ENCODE measurements around the gene GPHN.
"Not testable (repeated sequence)": the region's sequence is repeated elsewhere in the genome, so short reads cannot be mapped to it uniquely, and the experiment has no call there.

Gene GPHN

GRCh38 chr14:66530526-66530925 lies 22.6 kb downstream of the GPHN start:
- H3K4me1 ChIP-seq (ENCODE audit: control insufficient read depth in 2 of 2, insufficient read depth in 2 of 2, low read length in 2 of 2), result no peaks in the 10 kb centered on the region
- H3K36me3 ChIP-seq (ENCODE audit: control insufficient read depth in 2 of 2, insufficient read depth in 2 of 2, low read length in 2 of 2), result no peaks in the 10 kb centered on the region
- no peaks in the 10 kb centered on the region for H3K9me3 ChIP-seq (ENCODE audit: control insufficient read depth in 2 of 2, low read length in 2 of 2)
- H3K27me3 ChIP-seq (ENCODE audit: control insufficient read depth in 2 of 2, insufficient read depth in 2 of 2, low read length in 2 of 2), result no peaks in the 10 kb centered on the region
- no peak overlapping the region for H3K9ac ChIP-seq (ENCODE audit: low read depth in 1 of 2, low read length in 2 of 2)
- H3K27ac ChIP-seq (ENCODE audit: low read depth in 2 of 2, low read length in 2 of 2), result no peak overlapping the region
- no peak overlapping the region for H3K4me3 ChIP-seq (ENCODE audit: low read length in 2 of 2)

GRCh38 chr14:66539034-66539433 lies 31.1 kb downstream of the GPHN start:
- Histone ChIP-seq H3K9ac (ENCODE audit: low read depth in 1 of 2, low read length in 2 of 2) (no peak overlapping the region), H3K36me3 (ENCODE audit: control insufficient read depth in 2 of 2, insufficient read depth in 2 of 2, low read length in 2 of 2) (no peaks in the 10 kb centered on the region), H3K4me1 (ENCODE audit: control insufficient read depth in 2 of 2, insufficient read depth in 2 of 2, low read length in 2 of 2) (no peaks in the 10 kb centered on the region), H3K27me3 (ENCODE audit: control insufficient read depth in 2 of 2, insufficient read depth in 2 of 2, low read length in 2 of 2) (no peaks in the 10 kb centered on the region), H3K9me3 (ENCODE audit: control insufficient read depth in 2 of 2, low read length in 2 of 2) (no peaks in the 10 kb centered on the region), H3K4me3 (ENCODE audit: low read length in 2 of 2) (no peak overlapping the region), H3K27ac (ENCODE audit: low read depth in 2 of 2, low read length in 2 of 2) (no peak overlapping the region)

GRCh38 chr14:66540038-66540437 lies 32.1 kb downstream of the GPHN start:
- Histone ChIP-seq H3K9ac (ENCODE audit: low read depth in 1 of 2, low read length in 2 of 2) (no peak overlapping the region), H3K4me1 (ENCODE audit: control insufficient read depth in 2 of 2, insufficient read depth in 2 of 2, low read length in 2 of 2) (no peaks in the 10 kb centered on the region), H3K36me3 (ENCODE audit: control insufficient read depth in 2 of 2, insufficient read depth in 2 of 2, low read length in 2 of 2) (no peaks in the 10 kb centered on the region), H3K27ac (ENCODE audit: low read depth in 2 of 2, low read length in 2 of 2) (no peak overlapping the region), H3K27me3 (ENCODE audit: control insufficient read depth in 2 of 2, insufficient read depth in 2 of 2, low read length in 2 of 2) (no peaks in the 10 kb centered on the region), H3K4me3 (ENCODE audit: low read length in 2 of 2) (no peak overlapping the region), H3K9me3 (ENCODE audit: control insufficient read depth in 2 of 2, low read length in 2 of 2) (no peaks in the 10 kb centered on the region)

GRCh38 chr14:66541627-66542026 lies 33.7 kb downstream of the GPHN start:
- no peaks in the 10 kb centered on the region for H3K36me3 ChIP-seq (ENCODE audit: control insufficient read depth in 2 of 2, insufficient read depth in 2 of 2, low read length in 2 of 2)
- H3K27ac ChIP-seq (ENCODE audit: low read depth in 2 of 2, low read length in 2 of 2), result no peak overlapping the region
- H3K9me3 ChIP-seq (ENCODE audit: control insufficient read depth in 2 of 2, low read length in 2 of 2), result no peaks in the 10 kb centered on the region
- no peaks in the 10 kb centered on the region for H3K4me1 ChIP-seq (ENCODE audit: control insufficient read depth in 2 of 2, insufficient read depth in 2 of 2, low read length in 2 of 2)
- no peak overlapping the region for H3K4me3 ChIP-seq (ENCODE audit: low read length in 2 of 2)
- H3K27me3 ChIP-seq (ENCODE audit: control insufficient read depth in 2 of 2, insufficient read depth in 2 of 2, low read length in 2 of 2), result no peaks in the 10 kb centered on the region
- no peak overlapping the region for H3K9ac ChIP-seq (ENCODE audit: low read depth in 1 of 2, low read length in 2 of 2)

- Histone ChIP-seq H3K4me1 (ENCODE audit: control insufficient read depth in 2 of 2, insufficient read depth in 2 of 2, low read length in 2 of 2) (no peaks in the 10 kb centered on the region), H3K27ac (ENCODE audit: low read depth in 2 of 2, low read length in 2 of 2) (no peak overlapping the region), H3K9me3 (ENCODE audit: control insufficient read depth in 2 of 2, low read length in 2 of 2) (no peaks in the 10 kb centered on the region), H3K9ac (ENCODE audit: low read depth in 1 of 2, low read length in 2 of 2) (no peak overlapping the region), H3K36me3 (ENCODE audit: control insufficient read depth in 2 of 2, insufficient read depth in 2 of 2, low read length in 2 of 2) (no peaks in the 10 kb centered on the region), H3K27me3 (ENCODE audit: control insufficient read depth in 2 of 2, insufficient read depth in 2 of 2, low read length in 2 of 2) (no peaks in the 10 kb centered on the region), H3K4me3 (ENCODE audit: low read length in 2 of 2) (no peak overlapping the region)
Measured at GRCh38 chr14:66543996-66544395, 36.0 kb downstream of the GPHN start.

- not testable (repeated sequence) for H3K4me1 ChIP-seq (ENCODE audit: control insufficient read depth in 2 of 2, insufficient read depth in 2 of 2, low read length in 2 of 2); H3K36me3 ChIP-seq (ENCODE audit: control insufficient read depth in 2 of 2, insufficient read depth in 2 of 2, low read length in 2 of 2); H3K9me3 ChIP-seq (ENCODE audit: control insufficient read depth in 2 of 2, low read length in 2 of 2); H3K9ac ChIP-seq (ENCODE audit: low read depth in 1 of 2, low read length in 2 of 2); H3K27me3 ChIP-seq (ENCODE audit: control insufficient read depth in 2 of 2, insufficient read depth in 2 of 2, low read length in 2 of 2); H3K27ac ChIP-seq (ENCODE audit: low read depth in 2 of 2, low read length in 2 of 2); H3K4me3 ChIP-seq (ENCODE audit: low read length in 2 of 2)
Measured at GRCh38 chr14:66545191-66545590, 37.2 kb downstream of the GPHN start.

- not testable (repeated sequence) for H3K4me3 ChIP-seq (ENCODE audit: low read length in 2 of 2); H3K27me3 ChIP-seq (ENCODE audit: control insufficient read depth in 2 of 2, insufficient read depth in 2 of 2, low read length in 2 of 2); H3K4me1 ChIP-seq (ENCODE audit: control insufficient read depth in 2 of 2, insufficient read depth in 2 of 2, low read length in 2 of 2); H3K36me3 ChIP-seq (ENCODE audit: control insufficient read depth in 2 of 2, insufficient read depth in 2 of 2, low read length in 2 of 2); H3K9ac ChIP-seq (ENCODE audit: low read depth in 1 of 2, low read length in 2 of 2); H3K27ac ChIP-seq (ENCODE audit: low read depth in 2 of 2, low read length in 2 of 2); H3K9me3 ChIP-seq (ENCODE audit: control insufficient read depth in 2 of 2, low read length in 2 of 2)
Measured at GRCh38 chr14:66545751-66546150, 37.8 kb downstream of the GPHN start.

- H3K27me3 ChIP-seq (ENCODE audit: control insufficient read depth in 2 of 2, insufficient read depth in 2 of 2, low read length in 2 of 2), result no peaks in the 10 kb centered on the region
- H3K4me1 ChIP-seq (ENCODE audit: control insufficient read depth in 2 of 2, insufficient read depth in 2 of 2, low read length in 2 of 2), result no peaks in the 10 kb centered on the region
- H3K4me3 ChIP-seq (ENCODE audit: low read length in 2 of 2), result no peak overlapping the region
- H3K27ac ChIP-seq (ENCODE audit: low read depth in 2 of 2, low read length in 2 of 2), result no peak overlapping the region
- no peaks in the 10 kb centered on the region for H3K9me3 ChIP-seq (ENCODE audit: control insufficient read depth in 2 of 2, low read length in 2 of 2)
- no peak overlapping the region for H3K9ac ChIP-seq (ENCODE audit: low read depth in 1 of 2, low read length in 2 of 2)
- no peaks in the 10 kb centered on the region for H3K36me3 ChIP-seq (ENCODE audit: control insufficient read depth in 2 of 2, insufficient read depth in 2 of 2, low read length in 2 of 2)
Measured at GRCh38 chr14:66563731-66564130, 55.8 kb downstream of the GPHN start.

- Histone ChIP-seq H3K9me3 (ENCODE audit: control insufficient read depth in 2 of 2, low read length in 2 of 2) (no peaks in the 10 kb centered on the region), H3K27ac (ENCODE audit: low read depth in 2 of 2, low read length in 2 of 2) (no peak overlapping the region), H3K4me1 (ENCODE audit: control insufficient read depth in 2 of 2, insufficient read depth in 2 of 2, low read length in 2 of 2) (no peaks in the 10 kb centered on the region), H3K4me3 (ENCODE audit: low read length in 2 of 2) (no peak overlapping the region), H3K9ac (ENCODE audit: low read depth in 1 of 2, low read length in 2 of 2) (no peak overlapping the region), H3K27me3 (ENCODE audit: control insufficient read depth in 2 of 2, insufficient read depth in 2 of 2, low read length in 2 of 2) (no peaks in the 10 kb centered on the region), H3K36me3 (ENCODE audit: control insufficient read depth in 2 of 2, insufficient read depth in 2 of 2, low read length in 2 of 2) (no peaks in the 10 kb centered on the region)
Measured at GRCh38 chr14:66568220-66568619, 60.3 kb downstream of the GPHN start.

- no peak overlapping the region for H3K4me3 ChIP-seq (ENCODE audit: low read length in 2 of 2)
Measured at GRCh38 chr14:66572826-66573225, 64.9 kb downstream of the GPHN start.

GRCh38 chr14:66575014-66575413 lies 67.1 kb downstream of the GPHN start:
- Histone ChIP-seq H3K9me3 (ENCODE audit: control insufficient read depth in 2 of 2, low read length in 2 of 2) (peaks cover 5 to 8% of the 10 kb centered on the region in 2 donors), H3K36me3 (ENCODE audit: control insufficient read depth in 2 of 2, insufficient read depth in 2 of 2, low read length in 2 of 2) (no peaks in the 10 kb centered on the region), H3K27me3 (ENCODE audit: control insufficient read depth in 2 of 2, insufficient read depth in 2 of 2, low read length in 2 of 2) (no peaks in the 10 kb centered on the region), H3K9ac (ENCODE audit: low read depth in 1 of 2, low read length in 2 of 2) (no peak overlapping the region), H3K4me3 (ENCODE audit: low read length in 2 of 2) (no peak overlapping the region), H3K4me1 (ENCODE audit: control insufficient read depth in 2 of 2, insufficient read depth in 2 of 2, low read length in 2 of 2) (no peaks in the 10 kb centered on the region), H3K27ac (ENCODE audit: low read depth in 2 of 2, low read length in 2 of 2) (no peak overlapping the region)

More at GRCh38 chr14:66572826-66573225, 64.9 kb downstream of the GPHN start:
- Histone ChIP-seq H3K27ac (ENCODE audit: low read depth in 2 of 2, low read length in 2 of 2) (no peak overlapping the region), H3K36me3 (ENCODE audit: control insufficient read depth in 2 of 2, insufficient read depth in 2 of 2, low read length in 2 of 2) (no peaks in the 10 kb centered on the region), H3K9ac (ENCODE audit: low read depth in 1 of 2, low read length in 2 of 2) (no peak overlapping the region), H3K4me1 (ENCODE audit: control insufficient read depth in 2 of 2, insufficient read depth in 2 of 2, low read length in 2 of 2) (no peaks in the 10 kb centered on the region), H3K9me3 (ENCODE audit: control insufficient read depth in 2 of 2, low read length in 2 of 2) (peaks cover 3 to 5% of the 10 kb centered on the region in 2 donors), H3K27me3 (ENCODE audit: control insufficient read depth in 2 of 2, insufficient read depth in 2 of 2, low read length in 2 of 2) (no peaks in the 10 kb centered on the region)

Data from mucosa of rectum (tissue), 2 donors.